ENCODE data around the gene SLC25A22.

- TF ChIP-seq TAF1 (IDR thresholded peaks at IDR 0.05; ENCODE audit: borderline replicate concordance, insufficient read depth, low read length) (no peak), POLR2AphosphoS5 (IDR thresholded peaks at IDR 0.05; ENCODE audit: low read depth, low read length) (no peak; the same call in 1 of the 2 replicates), SIN3A (IDR thresholded peaks at IDR 0.05; ENCODE audit: borderline replicate concordance, insufficient read depth, low read length) (no peak)
- TF ChIP-seq, protein P1, sequence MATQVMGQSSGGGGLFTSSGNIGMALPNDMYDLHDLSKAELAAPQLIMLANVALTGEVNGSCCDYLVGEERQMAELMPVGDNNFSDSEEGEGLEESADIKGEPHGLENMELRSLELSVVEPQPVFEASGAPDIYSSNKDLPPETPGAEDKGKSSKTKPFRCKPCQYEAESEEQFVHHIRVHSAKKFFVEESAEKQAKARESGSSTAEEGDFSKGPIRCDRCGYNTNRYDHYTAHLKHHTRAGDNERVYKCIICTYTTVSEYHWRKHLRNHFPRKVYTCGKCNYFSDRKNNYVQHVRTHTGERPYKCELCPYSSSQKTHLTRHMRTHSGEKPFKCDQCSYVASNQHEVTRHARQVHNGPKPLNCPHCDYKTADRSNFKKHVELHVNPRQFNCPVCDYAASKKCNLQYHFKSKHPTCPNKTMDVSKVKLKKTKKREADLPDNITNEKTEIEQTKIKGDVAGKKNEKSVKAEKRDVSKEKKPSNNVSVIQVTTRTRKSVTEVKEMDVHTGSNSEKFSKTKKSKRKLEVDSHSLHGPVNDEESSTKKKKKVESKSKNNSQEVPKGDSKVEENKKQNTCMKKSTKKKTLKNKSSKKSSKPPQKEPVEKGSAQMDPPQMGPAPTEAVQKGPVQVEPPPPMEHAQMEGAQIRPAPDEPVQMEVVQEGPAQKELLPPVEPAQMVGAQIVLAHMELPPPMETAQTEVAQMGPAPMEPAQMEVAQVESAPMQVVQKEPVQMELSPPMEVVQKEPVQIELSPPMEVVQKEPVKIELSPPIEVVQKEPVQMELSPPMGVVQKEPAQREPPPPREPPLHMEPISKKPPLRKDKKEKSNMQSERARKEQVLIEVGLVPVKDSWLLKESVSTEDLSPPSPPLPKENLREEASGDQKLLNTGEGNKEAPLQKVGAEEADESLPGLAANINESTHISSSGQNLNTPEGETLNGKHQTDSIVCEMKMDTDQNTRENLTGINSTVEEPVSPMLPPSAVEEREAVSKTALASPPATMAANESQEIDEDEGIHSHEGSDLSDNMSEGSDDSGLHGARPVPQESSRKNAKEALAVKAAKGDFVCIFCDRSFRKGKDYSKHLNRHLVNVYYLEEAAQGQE (IDR thresholded peaks at IDR 0.05; ENCODE audit: insufficient read depth in 1 of 2, low read depth in 2 of 2, low read length in 2 of 2), result no peak
Observed at GRCh38 chr11:810040-810567, 12.0 kb upstream of the SLC25A22 start.
